ENCODE results near the gene ZNF639.

ZNF639 gene

DNA sequence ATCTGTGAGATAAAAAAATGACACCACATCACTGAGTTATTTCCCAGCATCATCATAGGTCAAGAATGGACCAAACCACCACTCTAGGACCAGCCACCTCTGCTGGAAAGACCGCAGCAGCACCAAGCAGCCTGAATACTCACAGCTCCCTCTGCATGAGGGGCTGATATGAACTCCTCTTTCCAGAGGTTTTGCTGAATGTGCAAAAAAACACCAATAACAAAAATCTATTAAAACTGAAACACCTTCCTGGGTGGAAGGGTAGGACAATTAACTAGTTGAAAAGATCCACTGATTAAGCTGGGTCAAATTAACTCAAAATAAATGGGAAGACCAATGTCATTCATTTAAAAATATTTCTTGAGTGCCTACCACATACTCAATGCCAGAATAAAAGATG is 43.0 kb upstream of the ZNF639 start:
- Histone ChIP-seq H2AFZ (ENCODE audit: low read depth, low read length) (no peak overlapping the region), H3K79me2 (ENCODE audit: insufficient read depth, low read length) (no peaks in the 10 kb centered on the region), H4K20me1 (ENCODE audit: insufficient read depth, low read length) (no peaks in the 10 kb centered on the region), H3K27me3 (ENCODE audit: insufficient read depth, low read length, poor library complexity) (peaks cover 3% of the 10 kb centered on the region), H3K27ac (ENCODE audit: low read length) (no peak overlapping the region), H3K9me3 (ENCODE audit: insufficient read depth, low read length, severe bottlenecking) (no peaks in the 10 kb centered on the region), H3K36me3 (ENCODE audit: insufficient read depth, low read length) (no peaks in the 10 kb centered on the region), H3K4me1 (ENCODE audit: insufficient read depth, low read length) (no peaks in the 10 kb centered on the region), H3K4me2 (ENCODE audit: insufficient read depth, low read length) (no peak overlapping the region), H3K9ac (ENCODE audit: low read depth, low read length) (no peak overlapping the region), H3K4me3 (ENCODE audit: low read depth in 1 of 2, low read length in 2 of 2) (no peak overlapping the region)
- DNase-seq, result no peak
- no peak for TF ChIP-seq EZH2 (IDR thresholded peaks at IDR 0.05; ENCODE audit: borderline replicate concordance, low read depth, low read length, severe bottlenecking)
- TF ChIP-seq, protein P1, sequence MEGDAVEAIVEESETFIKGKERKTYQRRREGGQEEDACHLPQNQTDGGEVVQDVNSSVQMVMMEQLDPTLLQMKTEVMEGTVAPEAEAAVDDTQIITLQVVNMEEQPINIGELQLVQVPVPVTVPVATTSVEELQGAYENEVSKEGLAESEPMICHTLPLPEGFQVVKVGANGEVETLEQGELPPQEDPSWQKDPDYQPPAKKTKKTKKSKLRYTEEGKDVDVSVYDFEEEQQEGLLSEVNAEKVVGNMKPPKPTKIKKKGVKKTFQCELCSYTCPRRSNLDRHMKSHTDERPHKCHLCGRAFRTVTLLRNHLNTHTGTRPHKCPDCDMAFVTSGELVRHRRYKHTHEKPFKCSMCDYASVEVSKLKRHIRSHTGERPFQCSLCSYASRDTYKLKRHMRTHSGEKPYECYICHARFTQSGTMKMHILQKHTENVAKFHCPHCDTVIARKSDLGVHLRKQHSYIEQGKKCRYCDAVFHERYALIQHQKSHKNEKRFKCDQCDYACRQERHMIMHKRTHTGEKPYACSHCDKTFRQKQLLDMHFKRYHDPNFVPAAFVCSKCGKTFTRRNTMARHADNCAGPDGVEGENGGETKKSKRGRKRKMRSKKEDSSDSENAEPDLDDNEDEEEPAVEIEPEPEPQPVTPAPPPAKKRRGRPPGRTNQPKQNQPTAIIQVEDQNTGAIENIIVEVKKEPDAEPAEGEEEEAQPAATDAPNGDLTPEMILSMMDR (IDR thresholded peaks at IDR 0.05; ENCODE audit: borderline replicate concordance, extremely low read depth, low read length, poor library complexity, severe bottlenecking), result no peak
- no peak for ATAC-seq (ENCODE audit: insufficient read depth, low read depth)

DNA sequence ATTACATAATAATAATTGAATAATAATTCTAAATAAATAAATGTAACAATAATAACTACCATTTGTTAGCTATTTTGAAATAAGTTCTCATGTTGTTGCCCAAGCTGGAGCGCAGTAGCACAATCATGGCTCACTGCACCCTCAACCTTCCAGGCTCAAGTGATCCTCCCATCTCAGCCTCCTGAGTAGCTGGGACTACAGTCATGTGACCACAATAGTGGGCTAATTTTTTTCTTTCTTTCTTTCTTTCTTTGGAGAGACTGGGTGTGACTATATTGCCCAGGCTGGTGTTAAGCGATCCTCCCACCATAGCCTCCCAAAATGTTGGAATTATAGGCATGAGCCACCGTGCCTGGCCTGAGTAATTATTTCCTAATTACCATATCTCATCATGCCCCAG is 41.0 kb upstream of the ZNF639 start:
- Histone ChIP-seq H3K4me3 (ENCODE audit: low read depth in 1 of 2, low read length in 2 of 2) (no peak overlapping the region), H3K27me3 (ENCODE audit: insufficient read depth, low read length, poor library complexity) (peaks cover 3% of the 10 kb centered on the region), H3K4me2 (ENCODE audit: insufficient read depth, low read length) (no peak overlapping the region), H3K79me2 (ENCODE audit: insufficient read depth, low read length) (no peaks in the 10 kb centered on the region), H3K4me1 (ENCODE audit: insufficient read depth, low read length) (no peaks in the 10 kb centered on the region), H3K9me3 (ENCODE audit: insufficient read depth, low read length, severe bottlenecking) (no peaks in the 10 kb centered on the region), H3K36me3 (ENCODE audit: insufficient read depth, low read length) (no peaks in the 10 kb centered on the region), H3K9ac (ENCODE audit: low read depth, low read length) (no peak overlapping the region), H4K20me1 (ENCODE audit: insufficient read depth, low read length) (no peaks in the 10 kb centered on the region), H2AFZ (ENCODE audit: low read depth, low read length) (no peak overlapping the region), H3K27ac (ENCODE audit: low read length) (no peak overlapping the region)
- TF ChIP-seq EZH2 (IDR thresholded peaks at IDR 0.05; ENCODE audit: borderline replicate concordance, low read depth, low read length, severe bottlenecking), result no peak
- TF ChIP-seq, protein P1 (IDR thresholded peaks at IDR 0.05; ENCODE audit: borderline replicate concordance, extremely low read depth, low read length, poor library complexity, severe bottlenecking), result no peak
- no peak for DNase-seq
- no peak for ATAC-seq (ENCODE audit: insufficient read depth, low read depth)

DNA sequence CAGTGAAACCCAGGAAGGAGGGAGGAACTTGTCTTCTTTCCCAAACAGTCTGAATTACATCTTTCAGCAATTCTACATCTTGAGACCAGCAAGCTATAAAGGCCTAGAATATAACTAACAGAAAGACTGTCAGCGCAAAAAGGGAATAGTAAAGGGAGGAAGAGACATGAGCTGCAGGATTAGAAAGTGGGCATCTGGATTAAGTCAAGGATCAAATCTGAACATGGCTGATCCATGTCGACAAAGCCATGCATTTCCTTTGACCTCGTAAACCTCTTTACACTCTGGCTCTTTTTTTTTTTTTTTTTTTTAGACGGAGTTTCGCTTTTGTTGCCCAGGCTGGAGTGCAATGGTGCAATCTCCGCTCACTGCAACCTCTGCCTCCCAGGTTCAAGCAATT is 36.5 kb upstream of the ZNF639 start:
- no peak overlapping the region for H3K4me2 ChIP-seq (ENCODE audit: insufficient read depth, low read length)
- no peaks in the 10 kb centered on the region for H3K79me2 ChIP-seq (ENCODE audit: insufficient read depth, low read length)
- no peak overlapping the region for H3K9ac ChIP-seq (ENCODE audit: low read depth, low read length)
- no peaks in the 10 kb centered on the region for H4K20me1 ChIP-seq (ENCODE audit: insufficient read depth, low read length)
- H3K27ac ChIP-seq (ENCODE audit: low read length), result no peak overlapping the region
- ATAC-seq (ENCODE audit: insufficient read depth, low read depth) (no peak), DNase-seq (no peak)
- no peak overlapping the region for H3K4me3 ChIP-seq (ENCODE audit: low read depth in 1 of 2, low read length in 2 of 2)
- H3K36me3 ChIP-seq (ENCODE audit: insufficient read depth, low read length), result no peaks in the 10 kb centered on the region
- no peak overlapping the region for H2AFZ ChIP-seq (ENCODE audit: low read depth, low read length)
- TF ChIP-seq EZH2 (IDR thresholded peaks at IDR 0.05; ENCODE audit: borderline replicate concordance, low read depth, low read length, severe bottlenecking), result no peak
- TF ChIP-seq, protein P1 (IDR thresholded peaks at IDR 0.05; ENCODE audit: borderline replicate concordance, extremely low read depth, low read length, poor library complexity, severe bottlenecking), result no peak
- no peaks in the 10 kb centered on the region for H3K9me3 ChIP-seq (ENCODE audit: insufficient read depth, low read length, severe bottlenecking)
- H3K4me1 ChIP-seq (ENCODE audit: insufficient read depth, low read length), result no peaks in the 10 kb centered on the region
- H3K27me3 ChIP-seq (ENCODE audit: insufficient read depth, low read length, poor library complexity), result no peaks in the 10 kb centered on the region

DNA sequence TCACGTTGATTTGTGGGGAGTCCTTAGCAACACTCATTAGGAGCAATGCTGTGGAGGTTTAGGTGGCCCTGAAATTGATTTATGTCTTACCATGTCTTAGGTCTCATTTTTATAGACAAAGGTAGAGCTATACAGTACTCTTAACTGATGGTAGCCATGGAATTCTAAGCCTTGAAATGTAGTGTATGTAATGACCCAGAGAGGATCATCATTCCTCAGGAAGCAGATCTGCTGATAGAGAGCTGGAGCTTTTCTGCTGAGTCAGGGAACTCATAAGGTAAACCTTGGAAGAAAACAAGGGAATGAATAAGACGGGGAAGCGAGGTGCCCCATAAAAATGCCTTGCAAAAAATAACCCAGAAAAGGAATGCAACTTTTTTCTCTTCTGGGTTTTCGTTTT is 34.0 kb upstream of the ZNF639 start:
- H2AFZ ChIP-seq (ENCODE audit: low read depth, low read length), result no peak overlapping the region
- H4K20me1 ChIP-seq (ENCODE audit: insufficient read depth, low read length), result no peaks in the 10 kb centered on the region
- no peaks in the 10 kb centered on the region for H3K9me3 ChIP-seq (ENCODE audit: insufficient read depth, low read length, severe bottlenecking)
- no peak for DNase-seq
- H3K79me2 ChIP-seq (ENCODE audit: insufficient read depth, low read length), result no peaks in the 10 kb centered on the region
- TF ChIP-seq EZH2 (IDR thresholded peaks at IDR 0.05; ENCODE audit: borderline replicate concordance, low read depth, low read length, severe bottlenecking), result no peak
- TF ChIP-seq, protein P1 (IDR thresholded peaks at IDR 0.05; ENCODE audit: borderline replicate concordance, extremely low read depth, low read length, poor library complexity, severe bottlenecking), result no peak
- H3K4me2 ChIP-seq (ENCODE audit: insufficient read depth, low read length), result no peak overlapping the region
- H3K9ac ChIP-seq (ENCODE audit: low read depth, low read length), result no peak overlapping the region
- no peak overlapping the region for H3K27ac ChIP-seq (ENCODE audit: low read length)
- H3K27me3 ChIP-seq (ENCODE audit: insufficient read depth, low read length, poor library complexity), result no peaks in the 10 kb centered on the region
- no peaks in the 10 kb centered on the region for H3K36me3 ChIP-seq (ENCODE audit: insufficient read depth, low read length)
- H3K4me3 ChIP-seq (ENCODE audit: low read depth in 1 of 2, low read length in 2 of 2), result no peak overlapping the region
- H3K4me1 ChIP-seq (ENCODE audit: insufficient read depth, low read length), result no peaks in the 10 kb centered on the region
- no peak for ATAC-seq (ENCODE audit: insufficient read depth, low read depth)

Data from DND-41 (cell line).